Retinal pigment epithelial cell (primary cell): ENCODE measurements around the gene HES4.

Source experiments
- DNase-seq: peaks from one replicate; pipeline ENCODE4 v3.0.0-alpha.2; 2010; ENCODE audit warnings: low read depth
- H3K4me3 ChIP-seq: 2 replicates; pipeline ENCODE4 v1.5.1; 2011; ENCODE audit warnings: mild to moderate bottlenecking, low read length, control low read depth, moderate library complexity
- CTCF ChIP-seq: conservative IDR thresholded peaks from 2 replicates; pipeline ENCODE4 v1.5.1; 2011; ENCODE audit warnings: low read depth, low read length, control low read depth, inconsistent platforms

Gene HES4

GRCh38 chr1:969260-969855 is 30.5 kb downstream of the HES4 start:
- TF ChIP-seq CTCF, result no peak
- H3K4me3 ChIP-seq, result no peak overlapping the region
- DNase-seq, result no peak

- TF ChIP-seq CTCF, result no peak
- no peak overlapping the region for H3K4me3 ChIP-seq
Measured at GRCh38 chr1:967466-968343, 32.2 kb downstream of the HES4 start.

GRCh38 chr1:966704-967300 is 33.1 kb downstream of the HES4 start:
- TF ChIP-seq CTCF, result no peak
- no peak for DNase-seq
- H3K4me3 ChIP-seq, result peak overlapping the region; percentile 58

More at GRCh38 chr1:967466-968343, 32.2 kb downstream of the HES4 start:
- DNase-seq, result no peak

- TF ChIP-seq CTCF, result no peak
- DNase-seq, result no peak
- peak within 1 kb of the TSS; percentile 58 for H3K4me3 ChIP-seq
Measured at GRCh38 chr1:966135-966703, 33.7 kb downstream of the HES4 start, which contains the start of gene PLEKHN1. Gene PLEKHN1 (plus strand): TSS chr1:966482. CDS start chr1:966532, 50 bp downstream.

GRCh38 chr1:965526-966134 is 34.3 kb downstream of the HES4 start:
- DNase-seq, result no peak
- H3K4me3 ChIP-seq, result no peak overlapping the region
- TF ChIP-seq CTCF, result no peak

- no peak for TF ChIP-seq CTCF
- DNase-seq, result no peak
Measured at GRCh38 chr1:964691-965525, 35.0 kb downstream of the HES4 start.

More at GRCh38 chr1:964691-965525, 35.0 kb downstream of the HES4 start:
- no peak overlapping the region for H3K4me3 ChIP-seq
